Activated naive CD4-positive, alpha-beta T cell (primary cell): ENCODE measurements around the gene RNF41.
A peak's percentile ranks its signal among the peaks of the same experiment; 100 is the strongest.
"Not testable (repeated sequence)": the region's sequence is repeated elsewhere in the genome, so short reads cannot be mapped to it uniquely, and the experiment has no call there.

ENCODE experiments used
- DNase-seq, 4 experiments: peaks; one replicate each; lab custom pipeline; 2025; lab: John Stamatoyannopoulos, UW

Gene RNF41

DNA sequence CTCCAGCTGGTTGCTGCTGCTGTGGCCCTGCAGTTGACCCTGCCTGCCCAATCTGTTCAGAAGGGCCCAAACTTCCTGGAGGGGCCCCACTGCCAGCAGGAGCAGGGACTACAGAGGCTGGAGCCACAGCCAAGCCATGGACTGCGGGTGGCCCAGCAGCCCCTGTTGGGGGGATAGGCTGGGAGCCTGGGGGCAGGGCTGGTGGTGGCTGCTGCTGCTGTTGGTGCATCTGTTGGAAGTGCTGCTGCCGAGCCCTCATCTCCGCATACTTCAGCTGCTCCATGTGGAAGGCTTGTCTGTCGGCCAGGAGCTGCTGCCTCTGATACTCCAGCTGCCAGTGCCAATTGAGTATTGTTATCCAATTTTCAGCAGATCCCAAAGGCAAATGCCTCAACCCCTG lies 56.4 kb downstream of the RNF41 start:
- DNase-seq, result no peak

DNA sequence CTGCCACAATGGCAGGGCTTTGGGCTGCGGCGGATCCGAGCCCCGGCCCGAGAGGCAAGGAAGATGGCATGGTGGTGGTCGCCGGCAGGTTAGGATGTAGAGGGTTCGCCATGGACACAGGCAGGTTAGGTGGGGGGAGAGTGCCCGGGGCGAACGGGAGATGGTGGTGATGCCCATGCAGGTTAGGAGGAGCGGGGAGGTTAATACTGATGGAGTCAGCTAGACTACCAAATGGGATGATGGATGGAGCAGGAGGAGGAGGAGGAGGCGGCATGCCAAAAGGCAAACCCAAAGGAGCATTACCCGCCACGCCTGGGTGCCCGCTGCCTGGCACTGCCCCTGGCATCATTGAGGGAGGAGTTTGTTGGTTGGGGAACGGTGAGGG lies 57.4 kb downstream of the RNF41 start:
- DNase-seq, result no peak

DNA sequence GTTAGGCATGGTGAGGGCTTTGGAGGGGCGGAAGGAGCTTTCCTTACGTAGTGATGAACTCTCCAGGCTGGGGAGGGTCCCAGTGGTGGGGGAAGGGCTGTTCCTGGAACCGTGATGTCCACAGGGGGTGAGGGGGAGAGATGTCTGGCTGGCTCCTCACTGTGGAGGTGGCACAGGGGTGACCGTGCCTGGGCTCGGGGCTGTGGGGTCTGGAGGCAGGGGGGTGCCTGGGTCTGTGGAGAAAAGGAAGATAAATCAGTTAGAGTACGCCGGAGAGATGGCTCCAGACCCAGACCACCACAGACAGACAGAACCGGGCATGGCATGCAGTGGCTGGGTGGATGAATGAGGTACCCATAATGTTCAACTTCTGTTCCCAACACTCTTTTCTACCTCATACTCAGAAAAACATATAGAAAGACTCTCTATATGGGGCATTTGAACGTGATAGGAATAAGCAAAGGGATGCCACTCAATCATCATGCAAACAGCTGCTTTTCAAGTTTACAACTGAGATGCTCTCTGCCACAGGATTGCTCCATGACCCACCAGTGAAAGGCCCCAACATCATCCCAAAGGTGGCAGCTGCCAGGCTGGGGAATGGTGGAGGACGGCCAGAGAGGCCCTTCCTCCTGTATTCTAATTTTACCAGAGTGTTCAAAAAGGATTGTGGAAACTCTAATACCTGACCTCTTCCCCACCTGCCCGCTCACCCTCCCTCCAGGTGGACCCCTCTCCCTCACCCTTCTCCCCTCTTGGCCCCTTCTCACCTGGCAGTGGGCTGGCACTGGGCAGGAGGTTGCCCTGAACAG lies 58.0 kb downstream of the RNF41 start:
- DNase-seq, result no peak

DNA sequence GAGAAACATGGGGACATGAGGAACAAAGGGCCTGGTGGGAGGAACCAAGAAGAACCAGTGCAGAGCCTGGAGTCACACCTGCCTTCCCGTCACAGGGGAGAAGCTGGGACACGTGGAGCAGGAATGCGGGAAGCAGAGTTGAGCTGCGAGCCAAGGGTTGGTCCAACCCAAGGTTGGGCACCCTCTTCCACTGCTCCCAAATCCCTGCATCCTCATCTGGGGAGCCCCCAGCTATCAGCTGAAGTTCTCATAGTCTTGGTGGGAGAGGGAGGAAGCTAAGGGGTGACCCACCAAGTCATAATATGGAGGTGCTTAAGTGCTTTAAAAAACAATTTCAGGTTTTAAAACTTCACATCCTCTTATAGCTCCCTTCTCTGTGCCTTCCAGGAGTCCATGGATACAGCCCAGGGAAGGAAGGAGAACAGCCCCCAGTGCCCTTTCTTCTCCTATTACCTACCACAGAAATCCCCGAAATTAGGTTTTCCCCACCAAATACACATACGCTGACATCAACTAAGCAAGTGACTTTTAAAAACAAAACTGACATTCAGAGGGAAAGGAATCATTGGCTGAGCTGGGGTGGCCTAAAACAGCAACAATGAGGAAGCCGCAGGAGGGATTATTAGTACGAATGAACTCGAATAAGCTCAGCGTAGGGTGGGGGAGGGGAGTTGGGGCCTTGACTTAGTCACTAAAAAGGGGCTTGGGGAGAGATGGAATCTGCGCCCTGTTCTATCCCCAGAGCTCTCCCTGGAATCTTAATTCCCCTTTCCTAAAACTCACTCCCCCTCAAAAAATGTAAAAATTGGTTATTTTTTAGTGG lies 59.0 kb downstream of the RNF41 start:
- DNase-seq, result no peak

DNA sequence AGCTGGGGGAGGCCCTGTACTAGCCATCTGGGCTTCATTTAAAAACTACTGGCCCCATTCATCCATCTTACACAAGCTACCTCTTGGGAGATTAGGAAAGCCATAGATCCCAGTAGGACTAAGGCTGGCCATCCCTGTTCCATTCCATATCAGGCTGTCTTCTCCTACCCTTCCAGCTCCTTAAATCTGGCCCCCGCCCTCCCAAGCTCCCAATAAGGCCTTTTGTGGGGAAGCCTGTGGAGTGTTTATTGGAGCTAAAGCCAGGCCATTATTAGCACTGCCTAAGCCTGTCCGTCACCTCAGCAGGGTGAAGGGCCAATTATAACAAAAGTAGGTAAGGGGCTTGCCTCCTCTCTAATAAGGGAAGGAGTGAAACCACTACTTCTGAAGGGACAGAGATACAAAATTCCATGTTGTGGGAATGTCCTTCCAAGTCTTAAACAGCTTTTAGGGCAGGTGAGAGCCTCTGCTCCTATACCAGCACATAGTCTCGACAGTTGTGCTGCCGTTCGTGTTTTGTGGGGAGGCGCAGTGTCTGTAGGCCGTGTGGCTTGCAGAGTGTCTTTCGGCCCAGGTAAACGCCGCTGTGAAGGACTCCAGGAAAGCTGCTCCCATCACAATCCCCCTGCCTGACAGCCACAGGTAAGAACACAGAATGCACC lies 59.9 kb downstream of the RNF41 start:
- DNase-seq, result no peak

DNA sequence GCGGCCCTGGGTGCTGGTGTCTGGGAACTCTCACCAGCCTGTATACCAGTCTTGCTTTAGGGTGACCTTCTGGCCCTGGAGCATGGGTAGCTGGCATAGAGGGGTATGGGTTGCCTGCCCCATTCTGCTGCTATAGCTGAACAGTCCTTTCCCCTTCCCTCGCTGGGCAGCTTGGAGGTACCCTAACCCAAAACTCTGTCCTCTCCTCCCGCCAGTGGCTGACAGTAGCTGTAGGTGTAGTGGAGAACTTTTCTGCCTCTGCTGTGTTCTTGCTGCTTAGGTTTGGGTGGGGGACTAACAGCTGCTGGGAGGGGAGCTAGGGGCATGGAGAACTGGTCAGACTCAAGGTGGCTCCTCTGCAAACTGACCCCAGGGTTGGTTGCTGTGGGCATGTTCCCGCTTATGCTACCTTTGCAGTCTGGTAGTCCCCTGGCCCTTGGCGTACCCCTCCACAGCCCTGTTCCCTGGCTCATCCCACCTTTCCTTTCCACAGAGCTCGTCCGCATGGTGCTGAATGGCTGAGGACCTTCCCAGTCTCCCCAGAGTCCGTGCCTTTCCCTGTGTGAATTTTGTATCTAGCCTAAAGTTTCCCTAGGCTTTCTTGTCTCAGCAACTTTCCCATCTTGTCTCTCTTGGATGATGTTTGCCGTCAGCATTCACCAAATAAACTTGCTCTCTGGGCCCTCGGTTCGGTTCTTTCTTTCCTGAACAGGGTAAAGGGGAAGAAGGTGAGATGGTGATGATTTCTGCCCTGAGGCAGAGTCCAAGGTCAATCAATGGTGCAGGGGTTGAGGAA lies 60.6 kb downstream of the RNF41 start:
- no peak for DNase-seq

DNA sequence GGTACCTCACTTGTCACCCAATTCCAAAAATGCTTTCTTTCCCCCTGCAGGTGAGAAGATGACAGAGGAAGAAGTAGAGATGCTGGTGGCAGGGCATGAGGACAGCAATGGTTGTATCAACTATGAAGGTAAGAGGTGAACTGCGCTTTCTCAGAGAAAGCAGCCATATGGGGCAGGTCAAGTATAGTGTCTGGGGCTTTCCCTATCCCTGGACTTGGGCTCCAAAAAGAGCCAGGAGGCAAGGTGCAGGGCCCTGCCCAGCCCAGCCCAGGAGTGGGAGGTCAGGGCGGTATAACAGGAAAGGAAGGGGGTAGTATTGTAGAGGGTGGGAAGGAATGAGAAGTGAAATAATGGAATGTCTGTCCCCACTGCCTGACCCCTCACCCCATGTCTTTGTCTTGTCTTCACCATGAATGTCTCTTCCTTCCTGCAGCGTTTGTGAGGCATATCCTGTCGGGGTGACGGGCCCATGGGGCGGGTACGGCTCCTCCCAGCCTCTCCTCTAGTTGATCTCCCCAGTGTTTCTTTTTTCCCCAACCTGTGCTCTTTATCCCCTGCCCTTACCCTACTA lies 61.4 kb downstream of the RNF41 start:
- peak in 2 of 4 experiments; percentile 23 to 49 for DNase-seq

DNA sequence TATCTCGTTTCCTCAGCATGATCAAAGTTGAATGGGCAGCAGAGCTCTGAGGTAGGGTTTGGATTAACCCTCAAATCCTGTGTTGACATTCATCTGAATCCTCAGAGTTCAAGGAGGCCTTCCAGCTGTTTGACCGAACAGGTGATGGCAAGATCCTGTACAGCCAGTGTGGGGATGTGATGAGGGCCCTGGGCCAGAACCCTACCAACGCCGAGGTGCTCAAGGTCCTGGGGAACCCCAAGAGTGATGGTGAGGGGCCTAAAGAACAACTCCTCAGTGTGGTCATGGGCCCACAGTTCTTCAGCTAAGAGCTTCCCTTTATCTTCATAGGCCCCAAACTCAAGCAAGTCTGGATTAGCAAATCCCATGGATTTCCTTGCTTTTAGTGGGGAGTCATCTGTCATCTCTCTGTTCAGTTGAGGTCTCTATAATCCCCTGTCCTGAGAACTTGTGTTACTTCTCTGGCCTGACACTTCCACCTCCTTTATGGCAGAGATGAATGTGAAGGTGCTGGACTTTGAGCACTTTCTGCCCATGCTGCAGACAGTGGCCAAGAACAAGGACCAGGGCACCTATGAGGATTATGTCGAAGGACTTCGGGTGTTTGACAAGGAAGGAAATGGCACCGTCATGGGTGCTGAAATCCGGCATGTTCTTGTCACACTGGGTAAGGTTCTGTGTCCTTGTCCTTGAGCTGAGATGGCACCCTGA lies 62.1 kb downstream of the RNF41 start:
- no peak for DNase-seq

DNA sequence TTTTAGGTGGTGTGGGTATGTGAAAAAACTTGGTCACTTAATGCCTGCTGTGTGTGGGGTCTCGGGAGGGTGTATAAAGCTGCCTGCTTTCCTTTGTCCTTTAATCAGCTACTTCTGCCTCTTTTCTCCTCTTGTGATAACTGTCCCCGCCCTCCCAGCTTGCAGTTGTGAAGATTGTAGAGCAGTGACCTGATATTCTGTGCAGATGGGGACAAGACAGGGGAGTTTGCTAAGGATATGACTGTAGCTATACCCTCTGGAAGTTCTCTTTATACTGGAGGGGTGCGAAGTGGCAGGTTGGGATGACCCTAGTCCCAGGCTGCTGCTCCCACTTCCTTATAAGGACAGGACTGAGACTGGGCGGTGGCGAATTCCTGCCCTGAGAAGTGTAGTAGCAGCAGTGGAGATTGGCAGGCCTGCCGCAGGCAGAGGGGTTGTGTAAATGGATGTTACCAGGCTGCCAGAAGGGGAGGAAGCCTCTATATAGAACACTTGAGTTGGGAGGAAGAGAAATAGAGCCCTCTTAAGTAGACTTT lies 62.7 kb downstream of the RNF41 start:
- DNase-seq, result no peak

DNA sequence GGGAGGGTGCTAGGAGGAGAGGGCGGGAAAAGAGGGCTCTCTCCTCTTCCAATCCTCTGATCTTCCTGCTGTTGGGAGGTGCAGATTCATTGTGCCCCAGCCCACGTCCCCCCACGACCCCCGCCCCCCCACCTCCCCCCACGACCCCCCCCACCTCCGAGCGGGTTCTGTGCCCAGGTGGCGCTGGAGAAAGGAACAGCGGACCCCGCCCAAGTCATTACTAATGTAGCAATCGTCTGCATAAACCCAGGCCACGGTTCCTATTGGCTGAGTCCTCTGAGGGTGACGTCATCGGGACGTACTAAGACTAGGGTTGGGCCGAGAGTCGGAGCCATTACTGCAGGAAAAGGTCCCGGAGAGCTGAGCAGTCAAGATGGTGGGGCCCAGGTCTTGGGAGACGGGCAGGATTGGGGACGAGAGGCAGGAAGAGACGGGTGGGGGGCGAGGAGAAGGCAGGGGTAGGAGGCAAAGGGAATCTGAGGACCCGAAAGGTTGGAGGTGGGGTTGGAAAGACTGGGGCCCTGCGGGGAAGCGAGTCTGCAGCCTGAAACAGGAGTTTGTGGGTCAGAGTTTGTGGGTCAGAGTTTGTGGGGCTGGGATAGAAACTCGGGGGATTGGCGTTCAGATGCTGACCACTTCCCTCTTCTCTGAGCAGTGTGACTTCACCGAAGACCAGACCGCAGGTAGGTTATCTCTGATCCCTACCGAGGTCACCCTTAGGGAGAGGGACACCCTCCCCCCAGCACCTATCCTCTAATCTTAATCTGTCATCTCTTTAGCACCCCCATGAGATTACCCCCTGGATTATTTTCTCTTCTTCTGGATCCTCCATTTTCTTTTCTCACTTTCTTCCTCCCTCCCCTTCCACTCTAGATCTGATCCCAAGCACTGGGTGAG lies 63.4 kb downstream of the RNF41 start, which contains the start of gene MYL6:
Gene MYL6 (plus strand): TSS at position 331 of the 897 bp plus-strand sequence. CDS start 43 bp downstream, at position 374.
- peak; percentile 55 to 78 (median 70) for DNase-seq

DNA sequence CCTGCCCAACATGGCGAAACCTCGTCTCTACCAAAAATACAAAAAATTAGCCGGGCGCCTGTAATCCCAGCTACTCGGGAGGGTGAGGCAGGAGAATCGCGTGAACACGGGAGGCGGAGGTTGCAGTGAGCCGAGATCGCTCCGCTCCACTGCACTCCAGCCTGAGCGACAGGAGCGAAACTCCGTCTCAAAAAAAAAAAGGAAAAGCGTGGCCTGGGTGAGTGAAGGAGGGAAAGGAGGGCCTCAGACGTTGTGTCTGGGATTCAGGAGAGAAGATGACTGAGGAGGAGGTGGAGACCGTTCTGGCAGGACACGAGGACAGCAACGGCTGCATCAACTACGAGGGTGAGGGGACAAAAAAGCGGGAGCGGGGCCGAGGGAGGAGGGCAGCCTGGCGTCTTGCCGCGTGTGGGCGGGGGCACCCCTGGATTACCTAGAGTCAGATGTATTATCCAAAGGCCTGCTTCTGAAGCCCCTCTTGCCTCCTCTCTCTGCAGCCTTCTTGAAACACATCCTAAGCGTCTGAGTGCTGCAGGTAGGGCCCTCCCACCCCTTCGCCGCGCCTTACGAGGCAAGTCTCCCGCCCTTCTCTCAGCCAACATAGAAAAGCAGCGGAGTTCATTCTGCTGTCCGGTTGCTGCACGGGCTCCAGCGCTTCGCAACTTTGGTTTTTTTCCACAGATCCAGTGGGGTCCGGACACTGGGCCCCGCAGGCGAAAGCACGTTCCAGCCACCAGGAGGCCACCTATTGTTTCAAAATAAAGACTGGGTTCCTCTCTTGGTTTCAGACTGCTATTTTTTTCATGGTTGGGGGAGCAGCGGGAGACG lies 64.3 kb downstream of the RNF41 start:
- peak in 3 of 4 experiments; percentile 18 to 44 (median 34) for DNase-seq

DNA sequence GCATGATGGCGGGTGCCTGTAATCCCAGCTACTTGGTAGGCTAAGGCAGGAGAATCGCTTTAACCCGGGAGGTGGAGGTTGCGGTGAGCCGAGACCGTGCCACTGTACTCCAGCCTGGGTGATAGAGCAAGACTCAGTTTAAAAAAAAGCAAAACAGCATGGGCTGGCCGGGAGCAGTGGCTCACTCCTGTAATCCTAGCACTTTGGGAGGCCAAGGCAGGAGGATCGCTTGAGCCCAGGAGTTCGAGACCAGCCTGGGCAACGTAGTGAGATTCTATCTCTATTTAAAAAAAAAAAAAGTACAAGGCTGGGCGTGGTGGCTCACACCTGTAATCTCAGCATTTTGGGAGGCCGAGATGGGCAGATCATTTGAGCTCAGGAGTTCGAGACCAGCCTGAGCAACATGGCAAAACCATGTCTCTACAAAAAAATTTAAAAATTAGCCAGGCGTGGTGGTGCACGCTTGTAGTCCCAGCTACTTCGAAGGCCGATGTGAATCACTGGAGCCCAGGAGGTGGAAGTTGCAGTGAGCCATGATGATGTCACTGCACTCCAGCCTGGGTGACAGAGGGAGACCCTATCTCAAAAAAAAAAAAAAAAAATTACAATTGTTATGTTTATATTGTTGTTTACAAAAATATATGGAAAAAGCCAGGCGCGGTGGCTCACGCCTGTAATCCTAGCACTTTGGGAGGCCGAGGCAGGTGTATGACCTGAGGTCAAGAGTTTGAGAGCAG lies 65.1 kb downstream of the RNF41 start:
- not testable (repeated sequence) for DNase-seq

DNA sequence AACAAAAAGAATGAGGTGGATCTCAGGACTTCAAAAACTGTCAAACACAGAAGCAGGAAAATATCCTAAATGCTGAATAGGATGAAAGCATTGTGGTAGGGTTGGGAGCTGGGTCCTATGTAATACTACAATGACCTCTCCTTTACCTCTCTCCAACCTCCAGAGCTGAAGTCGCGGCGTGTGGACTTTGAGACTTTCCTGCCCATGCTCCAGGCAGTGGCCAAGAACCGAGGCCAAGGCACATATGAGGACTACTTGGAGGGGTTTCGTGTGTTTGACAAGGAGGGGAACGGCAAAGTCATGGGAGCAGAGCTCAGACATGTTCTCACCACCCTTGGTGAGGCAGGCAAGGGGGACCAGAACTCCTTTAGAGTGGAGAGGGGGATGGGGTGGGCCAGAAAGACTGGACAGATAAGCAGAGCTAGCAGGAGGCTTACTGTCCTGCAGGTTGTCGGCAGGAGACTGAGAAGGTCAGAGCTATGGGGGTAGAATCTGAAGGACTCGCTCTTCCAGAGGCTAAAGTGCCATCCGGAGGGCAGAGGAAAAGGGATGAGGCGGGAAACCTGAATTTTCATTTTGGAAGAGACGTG lies 66.4 kb downstream of the RNF41 start:
- no peak for DNase-seq

DNA sequence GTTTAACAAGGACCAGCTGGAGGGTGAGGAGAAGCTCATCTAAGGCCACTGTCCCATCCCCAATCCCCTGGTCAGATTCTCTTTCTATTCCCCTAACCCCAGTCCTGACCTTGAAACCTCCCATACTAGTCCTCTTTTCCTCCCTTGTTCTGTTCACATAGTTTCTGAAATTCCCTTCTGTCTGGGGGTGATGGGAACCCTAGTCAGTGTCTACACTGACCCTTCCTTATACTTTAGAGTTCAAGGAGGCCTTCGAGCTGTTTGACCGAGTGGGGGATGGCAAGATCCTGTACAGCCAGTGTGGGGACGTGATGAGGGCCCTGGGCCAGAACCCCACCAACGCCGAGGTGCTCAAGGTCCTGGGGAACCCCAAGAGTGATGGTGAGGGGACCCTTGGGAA lies 66.9 kb downstream of the RNF41 start:
- DNase-seq, result no peak

DNA sequence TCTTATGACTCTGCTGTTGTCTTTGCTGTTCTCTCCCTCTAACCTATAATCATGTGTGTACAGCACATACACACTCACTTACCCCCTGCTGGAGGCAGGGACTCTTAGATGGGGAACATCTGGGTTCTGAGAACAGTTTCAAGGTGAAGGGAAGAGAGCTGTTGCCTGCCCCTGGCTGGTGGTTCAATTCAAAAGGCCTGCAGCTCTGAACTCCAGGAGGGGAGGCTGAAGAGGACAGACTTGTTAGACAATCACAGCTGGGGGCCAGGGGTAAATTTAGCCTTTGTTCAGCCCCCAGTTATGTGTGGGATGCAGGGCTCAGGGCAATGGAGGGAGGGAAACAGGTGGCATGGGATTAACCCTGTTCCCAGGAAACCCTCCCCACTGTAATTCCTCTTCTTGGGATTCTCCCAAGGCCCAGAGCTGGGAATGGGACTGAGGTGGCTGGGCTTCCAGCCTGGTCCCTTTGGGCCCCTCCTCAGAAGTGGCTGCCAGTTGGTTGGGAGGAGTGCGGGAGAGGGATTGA lies 67.4 kb downstream of the RNF41 start:
- no peak for DNase-seq

DNA sequence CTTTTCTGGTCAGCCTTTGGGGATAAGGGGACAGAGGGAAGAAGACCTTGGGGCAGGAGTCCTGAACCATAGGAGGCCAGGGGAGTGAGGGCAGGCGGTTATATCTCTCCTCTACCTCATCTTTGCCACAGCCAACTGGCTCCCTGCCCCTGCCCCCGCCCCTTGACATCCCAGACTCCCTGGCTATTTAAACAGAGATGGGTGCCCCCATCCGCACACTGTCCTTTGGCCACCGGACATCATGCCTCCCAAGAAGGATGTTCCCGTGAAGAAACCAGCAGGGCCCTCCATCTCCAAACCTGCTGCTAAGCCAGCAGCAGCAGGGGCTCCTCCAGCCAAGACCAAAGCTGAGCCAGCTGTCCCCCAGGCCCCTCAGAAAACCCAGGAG lies 68.0 kb downstream of the RNF41 start:
- no peak for DNase-seq
